Astrocyte (in vitro differentiated cells and primary cell): ENCODE results near the gene BEND5. TPM values are rescaled to one million over a fixed set of nuclear protein-coding genes. Genes with fewer than 3 reads are reported as not detected.

Source experiments
- DNase-seq: peaks from one replicate; pipeline ENCODE4 v3.0.0-alpha.2; 2010; ENCODE audit warnings: low read depth
- FAIRE-seq: peaks from 2 replicates; lab custom pipeline; 2011; peaks lifted over from hg19 to GRCh38; lab: Jason Lieb, UNC
- H2AFZ ChIP-seq: 2 replicates; pipeline ENCODE4 v1.6.0; 2012; ENCODE audit warnings: low read depth, low read length, inconsistent platforms
- H3K27ac ChIP-seq: 2 replicates; pipeline ENCODE4 v1.5.1; 2011; ENCODE audit warnings: low read depth, low read length, inconsistent platforms
- H3K27me3 ChIP-seq: 2 replicates; pipeline ENCODE4 v1.6.0; 2011; ENCODE audit warnings: low read length, inconsistent platforms; ENCODE audit not compliant: insufficient read depth
- H3K36me3 ChIP-seq: 2 replicates; pipeline ENCODE4 v1.5.1; 2011; ENCODE audit warnings: low read length, inconsistent platforms; ENCODE audit not compliant: insufficient read depth
- H3K4me1 ChIP-seq: 2 replicates; pipeline ENCODE4 v1.5.1; 2011; ENCODE audit warnings: low read length, inconsistent platforms; ENCODE audit not compliant: insufficient read depth
- H3K4me2 ChIP-seq: 2 replicates; pipeline ENCODE4 v1.6.0; 2012; ENCODE audit warnings: low read length, inconsistent platforms
- H3K4me3 ChIP-seq: 2 replicates; pipeline ENCODE4 v1.5.1; 2011; ENCODE audit warnings: low read depth, mild to moderate bottlenecking, low read length, inconsistent platforms; ENCODE audit not compliant: insufficient read depth
- H3K79me2 ChIP-seq: 2 replicates; pipeline ENCODE4 v1.6.0; 2012; ENCODE audit warnings: mild to moderate bottlenecking, low read length, inconsistent platforms; ENCODE audit not compliant: insufficient read depth
- H3K9ac ChIP-seq: 2 replicates; pipeline ENCODE4 v1.6.0; 2012; ENCODE audit warnings: mild to moderate bottlenecking, low read length, inconsistent platforms
- H3K9me3 ChIP-seq: 2 replicates; pipeline ENCODE4 v1.5.1; 2012; ENCODE audit warnings: low read depth, mild to moderate bottlenecking, low read length, inconsistent platforms; ENCODE audit not compliant: insufficient read depth
- H4K20me1 ChIP-seq: 2 replicates; pipeline ENCODE4 v1.6.0; 2012; ENCODE audit warnings: low read length, inconsistent platforms; ENCODE audit not compliant: insufficient read depth
- H3K27ac Mint-ChIP-seq: one replicate; pipeline ENCODE4 v1.8.0; 2021; ENCODE audit warnings: mild to moderate bottlenecking, mixed read lengths; ENCODE audit not compliant: unreplicated experiment
- H3K27me3 Mint-ChIP-seq: one replicate; pipeline ENCODE4 v1.8.0; 2021; ENCODE audit warnings: low read depth, mixed read lengths; ENCODE audit not compliant: unreplicated experiment
- H3K36me3 Mint-ChIP-seq: one replicate; pipeline ENCODE4 v1.8.0; 2021; ENCODE audit warnings: low read depth, mixed read lengths; ENCODE audit not compliant: unreplicated experiment
- H3K4me1 Mint-ChIP-seq: one replicate; pipeline ENCODE4 v1.8.0; 2021; ENCODE audit warnings: low read depth, mixed read lengths; ENCODE audit not compliant: unreplicated experiment
- H3K4me3 Mint-ChIP-seq: one replicate; pipeline ENCODE4 v1.8.0; 2021; ENCODE audit warnings: mild to moderate bottlenecking, moderate library complexity, mixed read lengths; ENCODE audit not compliant: unreplicated experiment
- H3K9me3 Mint-ChIP-seq: one replicate; pipeline ENCODE4 v1.8.0; 2021; ENCODE audit warnings: mild to moderate bottlenecking, mixed read lengths; ENCODE audit not compliant: unreplicated experiment
- CTCF ChIP-seq: IDR thresholded peaks from 2 replicates; pipeline ENCODE4 v1.5.1; 2011; ENCODE audit warnings: low read depth, mild to moderate bottlenecking, inconsistent platforms, low read length, moderate library complexity; ENCODE audit not compliant: insufficient read depth
- EZH2 ChIP-seq: IDR thresholded peaks from 2 replicates; pipeline ENCODE4 v1.6.1; 2012; ENCODE audit warnings: mild to moderate bottlenecking, low read length, inconsistent platforms; ENCODE audit not compliant: insufficient read depth
- total RNA-seq: library from RNA; stranded (reverse); gene quantifications from 2 replicates; pipeline ENCODE4 v1.2.1, GENCODE V29; 2021

BEND5 gene
- total RNA-seq, 1 donor from 2014 or later, result 1.4 TPM

GRCh38 chr1:48817505-48818114 lies 40.9 kb upstream of the BEND5 start:
- Mint-ChIP-seq H3K27me3 (peaks cover 6% of the 10 kb centered on the region), H3K27ac (no peak overlapping the region), H3K36me3 (no peaks in the 10 kb centered on the region), H3K9me3 (no peaks in the 10 kb centered on the region), H3K4me3 (no peak overlapping the region), H3K4me1 (no peaks in the 10 kb centered on the region)
- H3K79me2 ChIP-seq, result no peaks in the 10 kb centered on the region
- TF ChIP-seq CTCF, result peak; percentile 73
- TF ChIP-seq EZH2, result no peak
- H2AFZ ChIP-seq, result no peak overlapping the region
- no peaks in the 10 kb centered on the region for H3K36me3 ChIP-seq
- DNase-seq (peak; percentile 24), FAIRE-seq (peak; percentile 5)
- H3K4me2 ChIP-seq, result no peak overlapping the region
- H3K27me3 ChIP-seq, result no peaks in the 10 kb centered on the region
- H3K27ac ChIP-seq, result no peak overlapping the region
- no peak overlapping the region for H3K9ac ChIP-seq
- no peaks in the 10 kb centered on the region for H3K4me1 ChIP-seq
- no peaks in the 10 kb centered on the region for H4K20me1 ChIP-seq
- no peak overlapping the region for H3K4me3 ChIP-seq
- no peaks in the 10 kb centered on the region for H3K9me3 ChIP-seq

GRCh38 chr1:48810740-48811139 lies 34.0 kb upstream of the BEND5 start:
- no peak overlapping the region for H3K27ac ChIP-seq
- Mint-ChIP-seq H3K4me3 (no peak overlapping the region), H3K4me1 (no peaks in the 10 kb centered on the region), H3K27ac (no peak overlapping the region), H3K27me3 (no peaks in the 10 kb centered on the region), H3K36me3 (no peaks in the 10 kb centered on the region), H3K9me3 (no peaks in the 10 kb centered on the region)
- H3K9ac ChIP-seq, result no peak overlapping the region
- H3K4me2 ChIP-seq, result no peak overlapping the region
- H3K27me3 ChIP-seq, result no peaks in the 10 kb centered on the region
- no peaks in the 10 kb centered on the region for H3K79me2 ChIP-seq
- DNase-seq, result no peak
- H3K9me3 ChIP-seq, result no peaks in the 10 kb centered on the region
- H3K4me1 ChIP-seq, result no peaks in the 10 kb centered on the region
- no peaks in the 10 kb centered on the region for H3K36me3 ChIP-seq
- FAIRE-seq, result no peak
- H4K20me1 ChIP-seq, result no peaks in the 10 kb centered on the region
- H2AFZ ChIP-seq, result no peak overlapping the region
- H3K4me3 ChIP-seq, result no peak overlapping the region
- no peak for TF ChIP-seq CTCF
- no peak for TF ChIP-seq EZH2

GRCh38 chr1:48808496-48808895 lies 31.8 kb upstream of the BEND5 start:
- TF ChIP-seq EZH2, result no peak
- TF ChIP-seq CTCF, result no peak
- Histone ChIP-seq H3K27ac (no peak overlapping the region), H3K4me1 (no peaks in the 10 kb centered on the region), H3K4me2 (no peak overlapping the region), H3K79me2 (no peaks in the 10 kb centered on the region), H3K4me3 (no peak overlapping the region), H3K9ac (no peak overlapping the region), H3K27me3 (no peaks in the 10 kb centered on the region), H3K9me3 (no peaks in the 10 kb centered on the region), H3K36me3 (no peaks in the 10 kb centered on the region), H2AFZ (no peak overlapping the region), H4K20me1 (no peaks in the 10 kb centered on the region)
- no peak for FAIRE-seq
- H3K27ac Mint-ChIP-seq, result no peak overlapping the region
- no peaks in the 10 kb centered on the region for H3K9me3 Mint-ChIP-seq
- H3K27me3 Mint-ChIP-seq, result peaks cover 9% of the 10 kb centered on the region
- no peaks in the 10 kb centered on the region for H3K4me1 Mint-ChIP-seq
- H3K36me3 Mint-ChIP-seq, result no peaks in the 10 kb centered on the region
- no peak overlapping the region for H3K4me3 Mint-ChIP-seq
- no peak for DNase-seq
